Skin of body (tissue), 2 donors: ENCODE results near the gene IL4I1. TPM values are rescaled to one million over a fixed set of nuclear protein-coding genes. Genes with fewer than 3 reads are reported as not detected.

Experiments used
- DNase-seq: peaks from one replicate; lab custom pipeline; 2025; lab: John Stamatoyannopoulos, UW
- total RNA-seq: library from RNA; depleted of rRNA; stranded (reverse); fragments of >200 nt; gene quantifications from one replicate; pipeline ENCODE4 v1.2.3, GENCODE V29; 2014

The IL4I1 gene
- total RNA-seq, 1 donor from 2014 or later, result 0.49 TPM

DNA sequence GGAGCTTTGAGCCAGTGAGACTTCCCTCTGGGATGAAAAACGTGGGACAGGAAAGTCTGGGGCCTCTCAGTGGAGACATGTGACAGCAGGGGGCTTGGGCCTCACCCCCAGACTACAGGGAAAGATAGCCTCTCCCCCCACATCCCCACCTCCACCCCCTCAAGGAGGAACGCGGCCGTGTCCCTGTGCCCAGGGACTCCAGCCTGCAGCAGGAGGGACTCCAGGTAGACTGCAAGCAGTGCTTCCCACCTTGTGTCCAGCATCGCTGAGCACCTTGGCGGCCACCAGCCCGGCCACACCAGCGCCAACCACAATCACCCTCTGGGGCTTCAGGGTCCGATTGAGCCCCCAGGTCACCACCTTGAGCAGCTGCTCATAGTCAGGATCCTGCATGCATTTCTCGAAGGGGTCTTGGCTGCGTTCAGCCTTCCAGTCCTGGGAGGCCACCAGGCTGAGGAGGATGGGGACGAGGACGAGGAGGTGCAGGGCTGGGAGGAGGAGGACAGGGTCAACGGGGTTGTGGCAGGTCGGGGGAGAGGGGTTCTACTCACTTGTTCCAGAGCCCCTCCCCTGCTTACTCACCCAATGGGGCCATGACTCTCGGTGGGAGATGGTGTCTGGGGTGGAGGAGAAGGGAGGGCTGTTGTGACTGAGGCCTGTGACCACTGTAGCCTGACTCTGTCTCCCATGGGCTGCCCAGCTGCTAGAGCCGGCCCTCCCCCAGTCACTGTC lies 955 bp downstream of the IL4I1 start:
- no peak for DNase-seq

DNA sequence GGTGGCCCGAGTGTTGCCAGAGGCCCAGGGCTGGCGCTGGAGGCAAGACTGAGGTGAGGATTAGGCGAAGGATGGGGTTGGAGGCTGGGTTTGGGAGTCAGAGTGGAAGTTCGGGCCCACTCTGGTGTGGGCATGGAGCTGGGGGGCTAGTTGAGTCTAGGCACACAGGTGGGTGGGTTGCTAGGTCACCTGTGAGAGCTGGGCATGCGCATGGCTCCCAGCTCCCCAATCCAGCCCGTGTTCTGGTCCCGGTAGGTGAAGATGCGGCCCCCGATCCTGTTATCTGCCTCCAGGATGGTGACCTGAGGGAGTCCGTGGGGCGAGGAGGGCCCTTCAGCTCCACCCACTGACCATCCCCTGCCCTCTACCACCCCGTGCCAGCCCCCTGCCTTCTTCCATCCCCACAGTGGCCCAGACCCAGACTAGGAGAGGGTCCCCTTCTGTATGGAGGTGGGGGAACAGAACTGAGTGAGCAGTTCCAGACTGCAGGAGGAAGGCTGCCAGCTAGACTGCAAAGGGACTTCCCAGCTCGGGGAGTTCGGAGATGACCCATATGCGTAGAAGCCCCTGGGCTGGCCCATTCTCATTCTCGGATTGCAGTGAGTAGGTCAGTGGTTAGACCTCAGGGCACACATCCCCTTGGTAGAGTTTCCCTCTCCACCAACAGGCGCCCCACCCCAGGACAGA lies 1.7 kb downstream of the IL4I1 start:
- DNase-seq, result no peak

DNA sequence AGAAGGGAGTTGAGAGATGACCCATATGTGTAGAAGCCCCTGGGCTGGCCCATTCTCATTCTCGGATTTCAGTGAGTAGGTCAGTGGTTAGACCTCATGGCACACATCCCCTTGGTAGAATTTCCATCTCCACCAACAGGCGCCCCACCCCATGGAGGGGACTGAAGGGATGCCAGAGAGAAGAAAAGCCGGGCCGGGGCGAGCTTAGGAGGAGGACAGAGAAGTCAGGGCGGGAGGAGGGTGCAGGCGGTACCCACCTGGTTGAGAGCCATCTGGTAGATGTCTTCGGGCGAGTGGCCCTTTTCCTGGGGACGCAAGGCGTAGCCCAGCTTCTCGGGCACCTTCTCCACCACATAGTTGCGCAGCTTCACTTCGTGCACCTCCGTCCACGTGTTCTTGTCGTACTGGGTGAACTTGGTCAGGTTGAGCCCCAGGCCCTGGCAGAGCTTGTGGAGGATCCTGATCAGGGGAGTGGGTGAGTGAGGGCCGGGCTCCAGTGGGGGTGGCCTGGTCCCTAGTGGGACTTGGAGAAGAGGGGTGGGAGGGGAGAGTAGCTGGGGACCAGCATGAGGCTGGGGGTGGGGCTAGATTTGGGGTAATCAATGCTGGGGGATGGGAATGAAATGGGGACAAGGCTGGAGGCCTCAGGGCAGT lies 2.5 kb downstream of the IL4I1 start:
- no peak for DNase-seq

DNA sequence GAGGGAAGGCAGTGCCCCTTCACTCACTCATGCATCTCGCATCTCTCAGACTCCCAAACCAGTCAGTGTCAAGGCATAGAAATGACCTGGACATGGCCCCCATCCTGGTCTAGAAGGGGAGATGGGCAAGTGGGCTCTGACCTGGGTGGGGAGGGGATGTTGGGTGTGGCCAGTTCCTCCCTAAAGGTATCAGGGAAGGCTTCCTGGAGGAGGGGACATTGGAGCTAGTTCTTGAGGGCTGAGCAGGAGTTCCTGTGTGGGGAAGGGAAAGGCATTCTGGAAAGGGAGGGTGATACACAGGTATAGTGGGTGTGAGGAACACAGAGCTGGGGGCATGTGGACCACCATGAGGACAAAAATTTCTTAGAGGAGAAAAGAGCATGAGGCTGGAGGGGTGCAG lies 4.0 kb downstream of the IL4I1 start:
- DNase-seq, result no peak

DNA sequence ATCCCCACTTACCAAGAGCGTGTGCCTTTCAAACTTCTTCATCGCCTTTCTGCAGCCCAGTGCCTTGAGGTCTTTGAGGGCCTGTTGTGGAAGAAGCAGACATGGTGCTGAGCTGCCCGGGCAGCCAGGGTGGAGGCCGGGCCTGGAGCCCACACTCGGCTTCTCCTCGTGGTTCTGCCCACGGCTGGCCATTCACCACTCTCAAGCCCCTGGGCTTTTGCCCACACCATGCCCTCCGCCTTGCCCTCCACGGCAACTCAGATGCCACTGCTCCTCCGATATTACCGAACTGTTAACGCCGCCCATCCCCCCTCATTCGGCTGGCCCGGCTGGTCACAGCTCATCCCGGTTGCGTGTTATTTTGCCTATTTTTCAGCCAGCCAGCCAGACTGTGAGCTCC lies 5.3 kb downstream of the IL4I1 start:
- no peak for DNase-seq

DNA sequence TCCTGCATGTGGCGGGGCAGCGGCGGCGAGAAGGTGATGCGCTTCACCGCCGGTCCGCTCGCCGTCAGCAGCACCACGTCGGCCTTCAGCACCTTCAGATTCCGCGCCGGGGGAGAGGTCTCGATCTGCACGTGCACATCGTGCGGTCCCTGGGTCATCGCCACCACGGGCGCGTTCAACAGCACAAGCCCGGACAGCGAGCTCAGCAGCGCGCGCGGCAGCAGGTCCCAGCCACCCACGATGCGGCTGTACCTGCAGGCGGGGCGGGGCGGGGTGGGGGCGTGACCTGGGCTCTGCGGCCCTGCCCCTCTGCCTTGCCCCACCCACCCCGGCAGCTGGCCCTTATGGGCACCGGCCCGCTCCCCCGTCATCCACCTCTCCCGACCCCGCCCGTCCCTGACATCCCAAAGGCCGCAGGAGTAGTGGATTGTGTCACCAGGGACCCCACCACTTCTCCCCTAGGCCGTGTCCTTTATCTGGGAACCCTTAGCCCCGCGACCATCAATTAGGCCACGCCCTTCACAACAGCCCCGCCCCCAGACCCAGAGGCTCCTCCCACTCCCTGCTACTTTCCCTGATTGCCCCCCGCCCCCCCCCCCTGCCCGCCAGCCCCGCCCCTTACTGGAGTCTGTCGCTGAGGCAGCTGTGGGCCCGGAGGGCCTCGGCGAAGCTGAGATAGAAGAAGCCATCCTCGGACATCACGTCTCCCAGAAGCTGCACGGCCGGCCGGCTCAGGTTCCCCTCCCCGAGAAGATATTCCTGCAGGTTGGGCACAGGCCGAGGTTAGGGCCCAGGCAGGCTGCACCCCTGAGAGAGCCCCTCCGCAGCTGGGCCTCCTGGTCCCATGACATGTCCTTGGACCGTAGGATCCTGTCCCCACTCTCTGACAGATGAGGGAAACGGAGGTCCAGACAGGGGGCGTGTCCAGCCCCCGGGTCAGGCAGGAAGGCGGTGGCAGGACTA lies 6.1 kb downstream of the IL4I1 start:
- no peak for DNase-seq

DNA sequence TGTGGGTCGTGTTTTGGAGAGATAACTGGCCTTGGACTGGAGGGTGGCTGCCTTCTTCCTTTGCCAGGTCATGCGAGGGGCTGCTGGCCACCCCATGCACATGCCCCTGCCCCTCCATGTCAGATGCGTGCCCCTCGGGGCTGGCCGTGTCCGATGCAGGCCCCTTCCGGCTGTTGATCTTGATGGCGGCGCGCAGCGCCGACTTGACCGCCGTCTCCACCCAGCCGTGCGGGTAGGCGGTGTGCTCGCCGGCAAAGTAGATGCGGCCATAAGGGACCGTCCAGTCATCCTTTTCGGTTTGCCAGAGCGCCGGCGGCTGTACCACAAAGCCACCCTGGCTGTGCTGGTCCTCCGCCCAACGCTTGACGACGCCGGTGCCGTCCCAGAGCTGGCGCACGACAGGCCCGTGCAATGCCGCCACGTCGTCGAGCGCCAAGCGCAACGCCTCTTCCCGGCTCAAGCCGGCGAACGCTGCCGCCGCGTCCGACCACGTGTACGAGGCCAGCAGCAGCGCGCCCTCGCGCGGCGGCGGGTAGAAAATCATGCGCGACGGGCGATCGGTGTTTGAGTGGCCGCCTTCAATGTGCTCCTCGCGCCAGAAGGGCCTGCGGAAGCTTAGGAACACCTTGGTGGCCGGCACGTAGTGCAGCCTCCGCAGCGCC lies 6.9 kb downstream of the IL4I1 start:
- DNase-seq, result peak; percentile 22

DNA sequence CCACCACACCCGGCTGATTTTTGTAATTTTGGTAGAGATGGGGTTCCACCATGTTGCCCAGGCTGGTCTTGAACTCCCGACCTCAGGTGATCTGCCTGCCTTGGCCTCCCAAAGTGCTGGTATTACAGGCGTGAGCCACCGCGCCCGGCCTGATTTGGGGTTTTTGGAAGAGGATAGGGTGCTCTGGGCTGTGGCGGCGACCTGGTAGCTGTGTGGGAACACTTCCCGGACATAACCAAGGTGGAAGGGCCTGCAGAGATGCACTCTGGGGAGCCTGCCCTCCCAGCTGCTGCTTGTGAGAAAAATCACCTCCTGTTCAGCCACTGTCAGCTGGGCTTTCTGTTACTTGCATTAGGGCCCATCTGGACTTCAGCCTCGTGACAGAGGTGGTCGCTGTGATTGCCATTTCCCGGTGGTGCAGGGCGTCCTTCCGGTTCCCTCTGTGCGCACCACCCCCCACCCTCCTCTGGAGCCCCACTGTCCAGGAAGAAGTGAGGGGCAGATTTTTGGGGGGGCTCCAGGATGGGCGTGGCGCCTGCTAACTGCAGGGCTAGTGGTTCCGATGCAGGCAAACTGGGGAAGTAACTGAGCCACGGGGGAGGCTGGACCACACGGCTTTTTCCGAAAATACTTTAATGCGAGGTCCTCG lies 7.5 kb downstream of the IL4I1 start:
- DNase-seq, result no peak

DNA sequence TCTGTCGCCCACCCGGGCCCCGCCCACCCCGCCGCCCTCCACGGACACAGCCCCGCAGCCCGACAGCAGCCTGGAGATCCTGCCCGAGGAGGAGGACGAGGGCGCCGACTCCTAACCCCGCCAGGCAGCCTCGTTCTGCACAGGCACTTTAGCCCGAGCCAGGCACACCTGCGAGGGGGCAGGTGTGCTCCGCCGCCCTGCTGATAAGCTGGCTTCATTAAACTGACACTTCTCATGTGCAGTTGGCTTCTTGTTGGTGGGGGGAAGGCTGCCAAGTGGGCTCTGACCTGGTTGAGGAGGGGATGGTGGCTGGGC lies 8.2 kb downstream of the IL4I1 start:
- DNase-seq, result no peak

DNA sequence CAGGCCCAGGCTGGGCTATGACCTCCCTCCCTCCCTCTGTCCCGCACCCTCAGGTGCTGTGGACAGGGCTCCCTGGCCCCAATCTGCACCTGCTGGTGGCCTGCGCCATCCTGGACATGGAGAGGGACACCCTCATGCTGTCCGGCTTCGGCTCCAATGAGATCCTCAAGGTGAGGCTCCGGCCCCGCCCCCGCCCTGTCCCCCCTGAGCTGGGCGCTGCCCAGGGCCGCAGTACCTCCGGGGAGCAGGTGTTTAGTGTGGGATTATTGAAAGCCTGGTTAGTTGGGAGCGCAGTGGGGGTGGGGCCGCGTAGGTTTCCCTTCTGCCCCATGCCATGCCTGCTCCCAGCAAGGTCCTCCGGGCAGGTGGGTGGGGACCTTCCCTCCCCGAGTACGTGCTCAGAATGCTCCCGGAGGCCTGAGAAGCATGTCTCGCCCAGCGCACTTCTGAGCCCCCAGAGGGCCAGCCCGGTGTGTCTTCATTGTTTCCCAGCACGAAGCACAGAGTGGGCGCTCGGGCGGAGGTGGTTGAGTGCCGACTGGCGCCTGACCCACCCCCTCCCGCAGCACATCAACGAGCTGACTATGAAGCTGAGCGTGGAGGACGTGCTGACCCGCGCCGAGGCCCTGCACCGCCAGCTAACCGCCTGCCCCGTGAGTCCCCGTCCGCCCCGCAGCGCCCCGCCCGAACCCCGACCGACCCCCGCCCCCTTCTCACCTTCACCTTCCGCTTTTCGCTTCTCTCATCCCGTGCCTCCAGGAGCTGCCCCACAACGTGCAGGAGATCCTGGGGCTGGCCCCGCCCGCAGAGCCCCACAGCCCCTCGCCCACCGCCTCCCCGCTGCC lies 8.8 kb downstream of the IL4I1 start:
- DNase-seq, result no peak

DNA sequence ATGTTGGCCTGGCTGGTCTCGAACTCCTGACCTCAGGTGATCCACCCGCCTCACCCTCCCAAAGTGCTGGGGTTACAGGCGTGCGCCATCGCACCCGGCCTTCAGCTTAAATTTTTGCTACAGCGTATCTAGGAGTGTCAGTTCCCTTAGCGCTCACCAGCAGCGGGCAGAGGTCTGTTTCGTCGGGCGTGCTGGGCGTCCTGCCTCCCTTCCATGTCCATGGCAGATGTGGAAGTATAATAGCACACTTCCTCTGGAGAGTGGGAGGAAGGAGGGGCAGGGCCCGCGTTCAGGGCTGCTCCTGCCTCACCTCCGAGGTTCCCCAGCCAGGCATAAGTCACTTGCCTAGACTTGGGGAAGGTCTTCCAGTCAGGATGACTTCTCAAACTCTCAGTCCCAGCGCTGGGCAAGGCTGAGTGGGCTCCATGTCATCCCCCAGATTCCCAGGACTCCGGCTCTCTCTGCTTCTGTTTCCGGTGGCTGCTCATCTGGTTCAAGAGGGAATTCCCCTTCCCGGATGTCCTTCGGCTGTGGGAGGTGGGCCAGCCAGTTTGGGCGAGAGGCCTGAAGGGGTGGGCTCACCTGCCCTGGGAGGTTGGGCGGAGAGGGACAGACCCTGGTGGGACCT lies 9.5 kb downstream of the IL4I1 start:
- DNase-seq, result no peak

DNA sequence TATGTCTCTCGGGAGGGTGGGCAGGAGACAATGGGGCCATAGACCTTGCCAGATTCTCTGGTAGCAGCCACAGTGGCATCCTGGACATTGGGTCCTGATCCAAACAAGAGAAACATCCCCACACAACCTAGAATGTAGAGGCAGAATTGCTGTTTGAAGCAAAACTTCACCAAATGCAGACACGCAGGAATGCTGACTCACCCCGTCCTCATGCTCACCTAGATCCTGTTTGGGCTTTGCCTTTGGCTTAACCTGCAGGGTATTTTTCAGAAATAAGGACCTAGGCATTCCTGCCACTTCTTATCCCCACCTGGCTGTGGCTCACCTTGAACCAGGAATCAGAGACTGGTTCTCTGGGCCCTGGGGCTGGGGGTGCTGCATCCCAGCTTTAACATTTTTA lies 11.9 kb downstream of the IL4I1 start:
- no peak for DNase-seq

DNA sequence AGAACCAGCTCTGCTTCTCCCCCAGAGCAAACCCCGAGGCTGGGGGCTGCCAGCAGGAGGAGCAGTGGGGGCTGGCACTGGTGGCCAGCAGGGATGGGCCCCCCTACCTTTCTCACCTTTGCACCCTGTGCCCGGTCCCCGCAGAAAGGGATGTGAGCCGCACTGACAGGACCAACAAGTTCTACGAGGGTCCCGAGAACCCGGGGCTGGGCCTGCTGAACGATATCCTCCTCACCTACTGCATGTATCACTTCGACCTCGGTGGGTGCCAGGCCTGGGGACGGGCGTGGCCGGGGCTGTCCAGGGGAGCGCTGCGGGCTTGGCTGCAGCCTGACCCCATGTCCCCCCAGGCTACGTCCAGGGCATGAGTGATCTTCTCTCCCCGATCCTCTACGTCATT lies 12.6 kb downstream of the IL4I1 start:
- no peak for DNase-seq

DNA sequence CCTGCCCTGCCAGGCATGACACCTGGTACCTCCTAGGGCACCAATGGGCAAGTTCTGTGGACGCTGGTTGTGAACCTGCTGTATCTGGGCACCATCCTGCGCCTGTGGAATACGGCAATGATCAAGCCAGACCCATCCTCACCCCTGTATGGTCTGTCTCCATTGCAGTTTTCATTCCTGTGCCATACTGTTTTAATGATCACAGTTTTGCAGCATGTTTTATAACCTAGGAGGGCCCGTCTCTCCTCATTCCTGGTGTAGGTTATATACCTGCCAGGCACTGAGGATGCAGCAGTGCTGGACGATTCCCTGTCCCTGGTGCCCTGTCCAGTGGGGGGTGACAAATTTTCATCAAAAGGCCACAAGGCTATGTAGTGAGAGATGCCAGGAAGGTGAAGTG lies 13.6 kb downstream of the IL4I1 start:
- no peak for DNase-seq

DNA sequence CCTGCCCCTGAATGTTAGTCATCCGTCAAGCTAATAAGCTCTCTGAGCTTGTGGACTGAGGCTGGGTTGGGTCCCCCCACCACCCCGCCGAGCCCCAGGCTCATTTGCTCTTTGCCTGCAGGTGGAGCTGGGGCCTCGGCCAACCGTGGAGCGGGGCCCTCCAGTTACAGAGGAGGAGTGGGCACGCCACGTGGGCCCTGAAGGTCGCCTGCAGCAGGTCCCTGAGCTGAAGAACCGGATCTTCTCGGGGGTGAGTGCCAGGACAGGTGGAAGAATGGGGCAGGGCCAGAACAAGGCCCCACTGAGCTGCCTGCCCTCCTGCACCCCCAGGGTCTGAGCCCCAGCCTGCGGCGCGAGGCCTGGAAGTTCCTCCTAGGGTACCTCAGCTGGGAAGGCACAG lies 14.0 kb downstream of the IL4I1 start:
- no peak for DNase-seq

DNA sequence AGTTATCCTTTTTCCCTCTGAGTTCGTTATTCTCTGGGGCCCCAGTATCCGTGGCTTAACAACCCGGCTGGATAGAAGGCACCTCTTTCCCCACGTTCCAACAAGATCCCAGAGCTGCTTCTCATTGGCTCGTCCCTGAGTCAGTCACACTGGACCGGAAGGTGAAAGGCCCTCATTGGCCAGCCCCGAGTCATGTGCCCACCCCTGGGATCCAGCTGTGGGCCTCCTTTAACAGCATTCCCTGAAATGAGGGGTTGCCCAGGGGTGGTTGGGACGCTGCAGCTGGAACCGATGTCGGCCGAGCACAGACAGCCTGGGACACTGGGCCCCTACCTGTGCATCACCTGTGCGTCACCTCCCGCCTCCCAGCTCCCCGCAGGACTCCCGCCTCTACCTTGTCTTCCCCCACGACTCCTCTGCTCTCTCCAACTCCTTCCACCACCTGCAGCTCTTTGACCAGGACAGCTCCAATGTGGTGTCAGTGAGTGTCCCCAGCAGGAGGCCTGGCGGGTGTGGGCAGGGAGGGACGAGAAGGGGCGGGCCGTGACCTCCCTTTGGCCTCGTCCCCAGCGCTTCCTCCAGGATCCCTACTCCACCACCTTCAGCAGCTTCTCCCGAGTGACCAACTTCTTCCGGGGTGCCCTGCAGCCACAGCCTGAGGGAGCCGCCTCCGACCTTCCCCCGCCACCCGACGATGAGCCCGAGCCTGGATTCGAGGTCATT lies 14.9 kb downstream of the IL4I1 start:
- no peak for DNase-seq

DNA sequence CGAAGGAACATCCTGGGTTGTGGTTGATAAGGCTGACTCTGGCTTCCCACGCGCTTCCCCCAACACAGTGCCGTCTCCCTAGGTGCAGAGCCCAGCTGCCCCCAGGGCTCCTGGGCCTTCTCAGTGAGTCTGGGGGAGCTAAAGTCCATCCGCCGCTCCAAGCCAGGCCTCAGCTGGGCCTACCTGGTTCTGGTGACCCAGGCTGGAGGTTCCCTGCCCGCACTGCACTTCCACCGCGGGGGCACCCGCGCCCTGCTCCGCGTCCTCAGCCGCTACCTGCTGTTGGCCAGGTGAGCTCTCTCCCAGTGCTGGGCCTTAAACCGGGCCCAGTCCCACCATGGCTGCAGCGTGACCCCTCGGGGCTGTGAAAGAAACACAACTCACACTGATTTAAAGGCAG lies 15.5 kb downstream of the IL4I1 start:
- no peak for DNase-seq

DNA sequence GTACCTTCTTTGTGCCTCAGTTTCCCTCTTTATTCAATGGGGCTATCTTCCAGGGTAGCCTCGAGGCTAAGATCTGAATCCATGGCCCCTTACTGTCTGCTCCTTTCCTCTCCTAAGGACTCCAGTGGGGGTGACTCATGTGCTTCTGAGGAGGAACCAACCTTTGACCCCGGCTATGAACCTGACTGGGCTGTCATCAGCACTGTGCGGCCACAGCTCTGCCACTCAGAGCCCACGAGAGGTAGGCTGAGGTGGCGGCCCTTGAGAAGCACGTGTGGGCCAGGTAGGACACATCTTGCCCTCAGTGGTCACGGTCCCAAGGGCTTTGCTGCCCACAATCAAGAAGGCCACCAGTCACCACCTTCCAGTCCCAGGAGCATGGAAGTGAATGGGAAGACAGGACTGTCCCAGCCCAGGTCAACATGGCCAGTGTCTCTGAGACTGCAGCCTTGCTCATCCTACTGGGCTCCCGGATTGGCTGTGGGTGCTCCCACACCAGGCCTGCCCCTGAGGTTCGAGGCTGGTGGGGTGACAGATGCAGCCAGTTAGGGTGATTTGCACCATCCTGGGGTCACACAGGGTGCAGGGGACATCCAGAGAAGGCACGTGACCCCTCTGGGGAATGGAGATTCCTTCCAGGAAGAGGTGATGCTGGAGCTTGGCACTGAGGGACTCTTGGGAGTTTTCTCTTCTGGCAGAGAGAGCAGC lies 16.4 kb downstream of the IL4I1 start:
- DNase-seq, result no peak
